HG03469 (cell line): Measurements from ENCODE around the gene IL15.
"Not testable (repeated sequence)": the region's sequence is repeated elsewhere in the genome, so short reads cannot be mapped to it uniquely, and the experiment has no call there.

Experiments used
- ATAC-seq: cut with Tn5 transposase; IDR thresholded peaks from one replicate; pipeline ENCODE4 v1.9.1; 2021; ENCODE audit warnings: mild to moderate bottlenecking, moderate library complexity, moderate number of reproducible peaks; ENCODE audit not compliant: unreplicated experiment

Gene IL15

GRCh38 chr4:141645611-141646340, 9.4 kb downstream of the IL15 start:
- ATAC-seq = no peak

- ATAC-seq = no peak
Observed at GRCh38 chr4:141646969-141647368, 10.6 kb downstream of the IL15 start.

- no peak for ATAC-seq
Observed at GRCh38 chr4:141647966-141648365, 11.6 kb downstream of the IL15 start.

GRCh38 chr4:141652161-141652778, 15.9 kb downstream of the IL15 start:
- no peak for ATAC-seq

- no peak for ATAC-seq
Observed at GRCh38 chr4:141654098-141654497, 17.7 kb downstream of the IL15 start.

- no peak for ATAC-seq
Observed at GRCh38 chr4:141656031-141656430, 19.6 kb downstream of the IL15 start.

- ATAC-seq = no peak
Observed at GRCh38 chr4:141657550-141658250, 21.3 kb downstream of the IL15 start.

- ATAC-seq = no peak
Observed at GRCh38 chr4:141658309-141658708, 21.9 kb downstream of the IL15 start.

- ATAC-seq = no peak
Observed at GRCh38 chr4:141659539-141659938, 23.2 kb downstream of the IL15 start.

- ATAC-seq = no peak
Observed at GRCh38 chr4:141660880-141661279, 24.5 kb downstream of the IL15 start.

GRCh38 chr4:141668200-141668910, 32.0 kb downstream of the IL15 start:
- no peak for ATAC-seq

GRCh38 chr4:141669501-141669900, 33.1 kb downstream of the IL15 start:
- ATAC-seq = no peak

- ATAC-seq = no peak
Observed at GRCh38 chr4:141675384-141675783, 39.0 kb downstream of the IL15 start.

- ATAC-seq = no peak
Observed at GRCh38 chr4:141676087-141676670, 39.8 kb downstream of the IL15 start.

GRCh38 chr4:141680060-141680459, 43.7 kb downstream of the IL15 start:
- no peak for ATAC-seq

GRCh38 chr4:141684785-141685184, 48.4 kb downstream of the IL15 start:
- no peak for ATAC-seq

GRCh38 chr4:141686146-141686775, 49.9 kb downstream of the IL15 start:
- ATAC-seq = no peak

GRCh38 chr4:141686879-141687278, 50.5 kb downstream of the IL15 start:
- ATAC-seq = no peak

GRCh38 chr4:141689726-141690296, 53.4 kb downstream of the IL15 start:
- not testable (repeated sequence) for ATAC-seq

GRCh38 chr4:141691247-141691646, 54.9 kb downstream of the IL15 start:
- ATAC-seq = not testable (repeated sequence)
